Measurements from ENCODE around the gene DESI1.
"Not testable (repeated sequence)": the region's sequence is repeated elsewhere in the genome, so short reads cannot be mapped to it uniquely, and the experiment has no call there.

DESI1 gene

DNA sequence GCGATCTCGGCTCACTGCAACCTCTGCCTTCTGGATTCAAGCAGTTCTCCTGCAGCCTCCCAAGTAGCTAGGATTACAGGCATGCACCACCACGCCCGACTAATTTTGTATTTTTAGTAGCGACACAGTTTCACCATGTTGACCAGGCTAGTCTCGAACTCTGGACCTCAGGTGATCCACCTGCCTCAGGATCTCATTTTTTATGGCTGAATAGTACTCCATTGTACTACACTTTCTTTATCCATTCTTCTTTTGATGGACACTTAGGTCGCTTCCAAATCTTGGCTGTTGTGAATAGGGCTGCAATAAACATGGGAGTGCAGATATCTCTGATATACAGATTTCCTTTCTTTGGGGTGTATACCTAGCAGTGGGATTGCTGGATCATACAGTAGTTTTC is 21.0 kb upstream of the DESI1 start:
- TF ChIP-seq, protein P1, sequence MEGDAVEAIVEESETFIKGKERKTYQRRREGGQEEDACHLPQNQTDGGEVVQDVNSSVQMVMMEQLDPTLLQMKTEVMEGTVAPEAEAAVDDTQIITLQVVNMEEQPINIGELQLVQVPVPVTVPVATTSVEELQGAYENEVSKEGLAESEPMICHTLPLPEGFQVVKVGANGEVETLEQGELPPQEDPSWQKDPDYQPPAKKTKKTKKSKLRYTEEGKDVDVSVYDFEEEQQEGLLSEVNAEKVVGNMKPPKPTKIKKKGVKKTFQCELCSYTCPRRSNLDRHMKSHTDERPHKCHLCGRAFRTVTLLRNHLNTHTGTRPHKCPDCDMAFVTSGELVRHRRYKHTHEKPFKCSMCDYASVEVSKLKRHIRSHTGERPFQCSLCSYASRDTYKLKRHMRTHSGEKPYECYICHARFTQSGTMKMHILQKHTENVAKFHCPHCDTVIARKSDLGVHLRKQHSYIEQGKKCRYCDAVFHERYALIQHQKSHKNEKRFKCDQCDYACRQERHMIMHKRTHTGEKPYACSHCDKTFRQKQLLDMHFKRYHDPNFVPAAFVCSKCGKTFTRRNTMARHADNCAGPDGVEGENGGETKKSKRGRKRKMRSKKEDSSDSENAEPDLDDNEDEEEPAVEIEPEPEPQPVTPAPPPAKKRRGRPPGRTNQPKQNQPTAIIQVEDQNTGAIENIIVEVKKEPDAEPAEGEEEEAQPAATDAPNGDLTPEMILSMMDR (IDR thresholded peaks at IDR 0.05; ENCODE audit: control extremely low read depth, extremely low read depth, low read depth, missing control alignments), result no peak
- CTCF ChIA-PET, result no interaction called here
- POLR2A ChIA-PET, result no interaction called here
- DNase-seq (ENCODE audit: extremely low spot score), result no peak

DNA sequence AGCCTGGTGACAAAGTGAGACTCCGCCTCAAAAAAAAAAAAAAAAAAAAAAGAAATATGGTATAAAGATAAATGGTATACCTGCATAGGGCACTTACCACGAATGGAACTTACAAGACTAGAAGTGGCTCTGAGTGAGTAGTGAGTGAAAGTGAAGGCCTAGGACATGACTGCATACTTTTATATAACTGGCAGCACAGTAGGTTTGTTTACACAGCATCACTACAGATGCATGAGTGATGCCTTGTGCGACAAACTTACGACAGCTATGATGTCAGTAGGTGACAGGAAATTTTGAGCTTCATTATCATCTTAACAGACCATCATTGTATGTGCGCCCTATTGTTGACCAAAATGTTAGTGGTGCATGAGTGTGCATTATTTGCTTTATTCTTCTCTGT is 17.9 kb upstream of the DESI1 start:
- TF ChIP-seq, protein P1 (IDR thresholded peaks at IDR 0.05; ENCODE audit: control extremely low read depth, extremely low read depth, low read depth, missing control alignments), result no peak
- CTCF ChIA-PET, result interaction anchor here (1.4 to 1.5 kb wide), 3 partner anchors 13 to 28 kb away, joined by 3 to 4 read pairs (median 3); no protein-coding TSS in a partner anchor
- POLR2A ChIA-PET, result interaction anchor here (0.6 kb wide), 1 partner anchor 1056 kb away, joined by 5 read pairs; no protein-coding TSS in a partner anchor
- DNase-seq (ENCODE audit: extremely low spot score), result no peak

DNA sequence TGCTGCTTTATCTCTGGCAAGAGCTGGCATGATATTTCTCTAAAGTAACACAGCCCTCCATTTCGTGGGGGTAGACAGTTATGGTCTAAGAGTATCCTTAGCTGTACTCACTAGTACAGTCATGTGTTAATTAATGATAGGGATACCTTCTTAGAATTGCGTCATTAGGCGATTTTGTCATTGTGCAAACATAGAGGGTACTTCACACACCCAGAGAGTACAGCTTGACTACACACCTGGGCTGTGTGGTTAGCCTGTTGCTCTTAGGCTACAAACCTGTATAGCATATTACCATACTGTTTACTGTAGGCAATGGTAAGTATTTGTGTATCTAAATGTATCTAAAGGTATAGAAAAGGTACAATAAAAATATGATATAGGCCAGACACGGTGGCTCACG is 17.3 kb upstream of the DESI1 start:
- DNase-seq (ENCODE audit: extremely low spot score), result no peak
- TF ChIP-seq, protein P1 (IDR thresholded peaks at IDR 0.05; ENCODE audit: control extremely low read depth, extremely low read depth, low read depth, missing control alignments), result no peak
- CTCF ChIA-PET, result interaction anchor here (1.0 to 1.5 kb wide), 4 partner anchors 11 to 28 kb away, joined by 3 to 4 read pairs (median 3); no protein-coding TSS in a partner anchor
- POLR2A ChIA-PET, result interaction anchor here (0.5 to 0.7 kb wide), 3 partner anchors 61 to 1501 kb away, joined by 3 to 7 read pairs (median 5); no protein-coding TSS in a partner anchor

DNA sequence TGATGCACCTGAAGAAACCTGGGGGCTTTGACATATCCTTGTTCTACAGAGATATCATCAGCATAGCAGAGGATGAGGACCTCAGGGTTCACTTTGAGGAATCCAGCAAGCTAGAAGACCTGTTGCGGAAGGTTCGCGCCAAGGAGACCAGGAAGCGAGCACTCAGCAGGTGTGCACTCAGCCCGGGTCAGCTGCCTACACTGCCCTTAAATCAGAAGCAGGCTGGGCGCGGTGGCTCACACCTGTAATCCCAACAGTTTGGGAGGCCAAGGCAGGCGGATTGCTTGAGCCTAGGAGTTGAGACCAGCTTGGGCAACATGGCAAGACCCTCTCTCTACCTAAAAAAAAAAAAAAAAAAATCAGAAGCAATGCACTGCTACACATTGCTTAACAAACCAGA is 16.8 kb upstream of the DESI1 start:
- POLR2A ChIA-PET, result interaction anchor here (0.5 to 0.7 kb wide), 4 partner anchors 14 to 1501 kb away, joined by 3 to 7 read pairs (median 4); no protein-coding TSS in a partner anchor
- DNase-seq (ENCODE audit: extremely low spot score), result not testable (repeated sequence)
- CTCF ChIA-PET, result interaction anchor here (1.0 to 2.2 kb wide), 2 partner anchors 11 to 17 kb away, joined by 3 to 7 read pairs; no protein-coding TSS in a partner anchor

DNA sequence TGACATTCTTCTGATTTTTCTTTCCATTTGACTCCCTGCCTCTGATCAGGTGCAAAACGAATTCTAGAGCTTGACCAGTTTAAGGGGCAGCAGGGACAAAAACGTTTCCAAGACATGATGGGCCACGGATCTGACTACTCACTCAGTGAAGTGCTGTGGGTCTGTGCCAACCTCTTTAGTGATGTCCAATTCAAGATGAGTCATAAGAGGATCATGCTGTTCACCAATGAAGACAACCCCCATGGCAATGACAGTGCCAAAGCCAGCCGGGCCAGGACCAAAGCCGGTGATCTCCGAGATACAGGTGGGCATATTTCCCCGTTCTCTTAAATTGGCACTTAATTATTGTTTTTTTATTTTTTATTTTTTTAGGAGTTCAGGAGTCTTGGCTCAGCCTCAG is 15.6 kb upstream of the DESI1 start:
- POLR2A ChIA-PET, result no interaction called here
- DNase-seq (ENCODE audit: extremely low spot score), result no peak
- TF ChIP-seq, protein P1 (IDR thresholded peaks at IDR 0.05; ENCODE audit: control extremely low read depth, extremely low read depth, low read depth, missing control alignments), result no peak
- CTCF ChIA-PET, result interaction anchor here (1.1 to 2.2 kb wide), 2 partner anchors 18 to 31 kb away, joined by 3 to 7 read pairs; no protein-coding TSS in a partner anchor

DNA sequence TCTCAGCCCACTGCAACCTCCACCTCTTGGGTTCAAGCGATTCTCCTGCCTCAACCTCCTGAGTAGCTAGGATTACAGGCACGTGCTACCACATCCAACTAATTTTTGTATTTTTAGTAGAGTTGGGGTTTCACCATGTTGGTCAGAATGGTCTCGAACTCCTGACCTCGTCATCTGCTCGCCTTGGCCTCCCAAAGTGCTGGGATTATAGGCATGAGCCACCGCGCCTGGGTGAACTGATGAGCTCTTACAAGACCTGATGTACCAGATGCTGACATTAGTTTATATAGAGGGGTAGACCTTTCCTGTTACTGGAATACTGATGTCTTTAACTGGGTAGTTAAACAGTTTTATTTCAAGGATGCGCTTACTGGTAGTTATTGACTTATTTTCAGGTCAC is 13.8 kb upstream of the DESI1 start:
- DNase-seq (ENCODE audit: extremely low spot score), result not testable (repeated sequence)
- POLR2A ChIA-PET, result interaction anchor here (0.7 kb wide), 1 partner anchor 13 kb away, joined by 6 read pairs; the partner anchor contains the start of gene XRCC6
- CTCF ChIA-PET, result interaction anchor here (1.3 to 1.7 kb wide), 2 partner anchors 9 to 32 kb away, joined by 4 to 7 read pairs; no protein-coding TSS in a partner anchor

DNA sequence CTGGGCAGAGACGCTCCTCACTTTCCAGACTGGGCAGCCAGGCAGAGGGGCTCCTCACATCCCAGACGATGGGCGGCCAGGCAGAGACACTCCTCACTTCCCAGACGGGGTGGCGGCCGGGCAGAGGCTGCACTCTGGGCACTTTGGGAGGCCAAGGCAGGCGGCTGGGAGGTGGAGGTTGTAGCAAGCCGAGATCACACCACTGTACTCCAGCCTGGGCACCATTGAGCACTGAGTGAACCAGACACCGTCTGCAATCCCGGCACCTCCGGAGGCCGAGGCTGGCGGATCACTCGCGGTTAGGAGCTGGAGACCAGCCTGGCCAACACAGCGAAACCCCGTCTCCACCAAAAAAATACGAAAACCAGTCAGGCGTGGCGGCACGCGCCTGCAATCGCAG is 10.8 kb upstream of the DESI1 start:
- CTCF ChIA-PET; POLR2A ChIA-PET; DNase-seq (ENCODE audit: extremely low spot score): not testable (repeated sequence)

DNA sequence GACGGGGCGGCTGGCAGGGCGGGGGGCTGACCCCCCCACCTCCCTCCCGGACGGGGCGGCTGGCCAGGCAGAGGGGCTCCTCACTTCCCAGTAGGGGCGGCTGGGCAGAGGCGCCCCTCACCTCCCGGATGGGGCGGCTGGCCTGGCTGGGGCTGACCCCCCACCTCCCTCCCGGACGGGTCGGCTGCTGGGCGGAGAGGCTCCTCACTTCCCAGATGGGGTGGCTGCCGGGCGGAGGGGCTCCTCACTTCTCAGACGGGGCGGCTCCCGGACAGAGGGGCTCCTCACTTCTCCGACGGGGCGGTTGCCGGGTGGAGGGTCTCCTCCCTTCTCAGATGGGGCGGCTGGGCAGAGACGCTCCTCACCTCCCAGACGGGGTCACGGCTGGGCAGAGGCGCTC is 10.3 kb upstream of the DESI1 start:
- DNase-seq (ENCODE audit: extremely low spot score); POLR2A ChIA-PET; CTCF ChIA-PET: not testable (repeated sequence)

DNA sequence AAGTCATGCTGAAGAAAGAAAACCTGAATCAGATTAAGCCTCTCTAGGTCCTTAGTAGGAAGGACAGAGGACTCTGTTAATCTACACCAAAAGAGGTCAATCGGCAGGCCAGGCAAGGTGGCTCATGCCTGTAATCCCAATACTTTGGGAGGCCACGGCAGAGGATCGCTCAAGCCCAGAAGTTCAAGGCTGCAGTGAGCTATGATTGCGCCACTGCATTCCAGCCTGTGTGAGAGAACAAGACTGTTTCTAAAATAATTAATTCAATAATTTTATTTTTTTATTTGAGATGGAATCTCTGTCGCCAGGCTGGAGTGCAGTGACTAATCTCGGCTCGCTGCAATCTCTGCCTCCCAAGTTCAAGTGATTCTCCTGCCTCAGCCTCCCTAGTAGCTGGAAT is 4.7 kb upstream of the DESI1 start:
- ChIA-PET CTCF (interaction anchor here (1.4 to 1.7 kb wide), 2 partner anchors 8 to 13 kb away, joined by 3 to 4 read pairs; no protein-coding TSS in a partner anchor), POLR2A (no interaction called here)

More for the DNA sequence above, 4.7 kb upstream of the DESI1 start:
- TF ChIP-seq, protein P1 (IDR thresholded peaks at IDR 0.05; ENCODE audit: control extremely low read depth, extremely low read depth, low read depth, missing control alignments), result no peak
- no peak for DNase-seq (ENCODE audit: extremely low spot score)

Data from GM10248 (cell line).